SK-N-MC (cell line): ENCODE results near the gene ZNF771.

Experiments used
- FOXP2 ChIP-seq: optimal IDR thresholded peaks from 2 replicates; pipeline ENCODE3; 2011; ENCODE audit warnings: mild to moderate bottlenecking, moderate library complexity; ENCODE audit not compliant: insufficient read depth; ENCODE audit errors: extremely low read length, control extremely low read depth
- POLR2AphosphoS5 ChIP-seq: IDR thresholded peaks from 2 replicates; pipeline ENCODE4 v1.6.1; 2012; ENCODE audit warnings: mild to moderate bottlenecking, low read depth, low read length, borderline replicate concordance

DNA sequence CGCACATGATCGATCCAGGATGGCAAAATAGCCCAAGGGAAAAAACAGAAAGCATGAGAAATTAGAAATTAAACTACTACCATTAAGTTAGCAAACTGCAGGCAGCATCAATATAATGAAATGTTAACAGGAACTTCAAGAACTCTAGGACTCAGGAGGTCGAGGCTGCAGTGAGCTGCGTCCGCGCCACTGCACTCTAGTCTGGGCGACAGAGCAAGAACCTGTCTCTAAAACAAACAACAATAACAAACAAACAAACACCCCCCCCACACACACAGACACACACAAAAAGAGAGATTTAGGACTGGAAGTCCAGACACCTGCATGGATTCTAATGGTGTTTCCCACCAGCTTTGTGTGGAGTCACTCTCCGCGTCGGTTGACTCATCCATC is 38.8 kb downstream of the ZNF771 start:
- no peak for TF ChIP-seq POLR2AphosphoS5
- no peak for TF ChIP-seq FOXP2
